NCI-H2171 (cell line): ENCODE measurements around the gene FADS1.

Experiments used
- DNase-seq: peaks from one replicate; lab custom pipeline; 2025; lab: John Stamatoyannopoulos, UW

Gene FADS1

DNA sequence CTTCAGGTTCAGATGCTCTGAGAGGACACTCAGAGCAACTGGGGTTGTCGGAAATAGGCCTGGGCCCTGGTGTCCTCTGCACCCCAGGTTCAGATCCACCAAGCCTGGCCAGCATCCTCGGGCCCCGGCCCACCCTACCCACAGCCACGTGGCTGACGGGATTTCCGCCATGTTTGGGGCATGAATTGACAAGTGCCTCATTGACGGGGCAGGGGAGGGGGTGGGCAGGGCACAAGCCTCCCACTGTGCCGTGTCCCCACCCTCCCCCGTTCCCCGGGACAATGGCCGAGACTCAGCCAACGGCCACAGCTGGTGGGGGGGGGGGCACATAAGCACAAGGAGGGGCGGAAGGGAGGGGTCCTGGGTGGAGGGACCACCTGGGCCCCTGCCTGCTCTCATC lies 55.9 kb downstream of the FADS1 start:
- DNase-seq: no peak

- no peak for DNase-seq
These were observed 59.5 kb downstream of the FADS1 start for GRCh38 chr11:61757213-61757862.

- no peak for DNase-seq
These were observed 60.2 kb downstream of the FADS1 start for GRCh38 chr11:61756452-61757212.

DNA sequence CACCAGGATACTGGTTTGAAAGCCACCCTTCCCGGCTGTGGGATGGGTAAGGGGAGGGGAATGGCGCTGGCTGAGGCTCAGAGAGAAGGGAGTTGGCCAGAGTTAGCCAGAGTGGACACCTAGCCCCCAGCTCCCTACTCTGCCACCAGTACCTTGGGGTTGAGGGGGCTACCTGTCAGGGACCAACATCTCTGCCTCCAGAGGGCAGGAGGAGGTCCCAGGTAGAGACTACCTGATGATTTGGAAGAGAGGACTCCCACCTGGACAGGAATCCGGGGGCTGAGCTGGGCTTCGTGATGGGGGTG lies 60.7 kb downstream of the FADS1 start:
- DNase-seq: no peak

DNA sequence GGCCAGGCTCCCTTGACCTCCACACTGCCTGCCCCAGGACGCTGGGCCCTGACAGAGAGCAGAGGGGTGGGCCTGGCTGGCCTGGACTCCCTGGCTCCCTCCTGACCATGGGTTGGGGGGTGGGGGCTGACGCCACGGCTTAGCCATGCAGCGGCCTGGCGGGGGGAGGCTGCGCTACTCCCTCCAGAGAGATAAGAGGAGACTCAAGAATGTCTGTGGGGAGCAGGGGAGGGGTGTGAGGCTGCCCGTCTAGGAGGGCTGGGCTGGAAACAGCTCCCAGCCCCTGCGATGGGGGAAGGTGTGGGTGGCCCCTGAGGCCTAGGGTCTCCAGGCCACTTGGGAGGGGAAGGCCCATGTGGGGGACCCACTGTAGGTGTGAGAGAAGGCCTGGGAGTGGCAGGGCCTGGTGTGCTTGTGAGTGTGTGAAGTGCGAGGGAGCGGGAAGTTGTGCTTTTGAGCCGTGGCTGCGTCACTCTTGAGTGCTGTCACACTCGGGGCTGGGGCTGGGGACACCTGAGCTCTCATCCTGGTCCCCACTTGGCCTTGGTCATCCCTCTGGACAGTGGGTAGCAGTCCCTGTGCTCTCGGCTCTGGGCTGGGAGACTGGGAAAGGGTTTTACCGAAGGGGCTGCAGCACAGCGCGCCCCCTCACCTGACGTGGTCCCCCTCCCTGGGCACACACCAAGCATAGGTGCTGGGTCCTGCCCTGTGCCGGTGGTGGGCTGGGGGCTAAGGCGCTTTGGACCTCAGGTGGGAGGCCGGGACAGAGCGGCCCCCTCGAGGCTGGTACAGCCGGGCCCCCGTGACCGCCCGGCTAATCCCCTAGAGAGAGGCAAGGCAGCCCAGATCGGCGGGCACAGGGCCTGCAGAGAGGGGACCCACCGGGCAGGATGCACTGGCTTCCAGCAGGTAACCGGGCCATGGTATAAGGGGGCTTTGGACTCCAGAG lies 62.0 kb downstream of the FADS1 start:
- no peak for DNase-seq

DNA sequence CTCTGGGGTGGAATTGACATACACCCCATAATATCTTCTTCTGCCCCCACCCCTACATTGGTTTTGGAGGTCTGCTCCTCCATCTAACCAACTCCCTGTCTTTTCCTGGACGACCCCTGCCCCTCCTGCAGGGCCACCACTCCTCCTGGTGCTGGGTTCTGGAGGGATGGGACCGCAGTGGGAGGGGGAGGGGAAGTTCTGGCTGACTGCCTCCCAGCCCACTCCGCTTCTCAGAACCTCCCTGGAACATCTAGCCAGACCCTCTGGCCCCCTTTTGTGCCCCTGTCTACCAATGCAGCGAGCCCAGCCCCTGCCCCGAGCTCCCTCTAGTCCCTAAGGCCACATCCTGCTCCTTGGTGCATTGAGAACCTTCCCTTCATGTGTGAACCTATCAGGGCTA lies 63.1 kb downstream of the FADS1 start:
- DNase-seq: no peak

DNA sequence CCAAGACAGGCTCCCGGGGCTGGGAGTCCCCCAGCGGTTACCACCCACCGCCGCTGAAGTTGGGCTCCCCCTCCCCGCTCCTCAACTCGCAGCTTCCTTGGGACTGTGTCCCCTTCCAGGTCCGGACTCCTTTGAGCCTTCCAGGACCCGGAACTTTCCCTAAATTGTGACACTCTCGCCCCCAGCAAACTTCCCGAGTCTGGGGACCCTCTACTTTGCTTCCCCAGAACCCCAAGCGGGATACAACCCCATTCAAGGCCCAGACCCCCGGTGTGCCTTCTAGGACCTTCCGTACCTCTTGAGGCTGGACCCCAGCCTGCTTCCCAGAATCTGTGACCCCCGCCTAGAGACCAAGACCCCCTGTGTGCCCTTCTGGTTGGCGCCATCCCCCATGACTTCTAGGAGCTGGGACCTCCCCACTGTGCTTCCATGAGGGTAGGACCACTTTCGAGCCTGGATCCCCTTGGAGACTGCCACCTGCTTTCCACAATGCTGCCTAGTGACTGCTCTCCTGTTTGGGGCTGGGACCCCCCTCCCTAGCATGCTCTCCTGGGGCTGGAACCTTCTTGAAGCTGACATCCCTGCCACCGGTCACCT lies 63.8 kb downstream of the FADS1 start:
- DNase-seq: no peak

DNA sequence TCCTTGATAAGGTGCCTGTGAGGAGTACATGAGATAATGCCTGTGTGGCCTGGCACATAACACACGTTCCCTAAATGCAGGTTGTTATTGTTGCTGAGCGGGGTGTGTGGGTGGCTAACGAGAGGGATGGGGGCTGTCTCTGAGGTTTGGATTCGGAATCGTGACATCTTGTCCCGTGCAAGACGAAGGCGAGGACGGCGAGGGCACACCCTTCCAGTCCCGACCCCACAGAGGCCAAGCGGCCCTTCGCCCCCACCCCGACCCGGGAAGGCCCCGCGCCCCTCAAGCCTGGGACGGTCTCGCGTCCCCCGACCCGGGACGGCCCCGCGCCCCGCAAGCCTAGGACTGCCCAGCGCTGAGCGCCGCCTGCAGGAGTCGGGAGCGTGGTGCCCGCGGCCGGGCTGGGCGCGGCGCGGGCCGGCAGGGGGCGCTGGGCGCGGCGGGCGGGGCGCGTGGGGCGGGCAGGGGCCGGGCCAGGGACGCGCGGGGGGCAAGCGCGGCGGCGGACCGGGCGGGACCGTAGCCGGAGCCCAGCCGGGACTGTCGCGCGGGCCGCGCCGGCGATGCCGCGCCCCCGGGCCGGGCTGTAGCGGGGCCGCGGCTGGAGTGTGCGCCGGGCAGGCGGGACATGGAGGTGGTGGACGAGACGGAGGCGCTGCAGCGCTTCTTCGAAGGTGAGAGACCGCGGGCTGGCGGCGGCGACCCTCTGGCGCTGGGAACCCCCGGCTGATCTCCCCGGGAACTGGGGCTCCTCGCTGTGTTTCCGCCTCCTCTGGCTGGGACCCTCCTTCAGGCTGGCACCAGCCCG lies 64.5 kb downstream of the FADS1 start, which contains the start of gene MYRF:
Gene MYRF, plus strand, starts transcription at position 520 of the 808 bp plus-strand sequence. Its CDS starts 109 bp downstream, at position 629.
- peak; percentile 40 for DNase-seq

GRCh38 chr11:61751384-61751783 lies 65.4 kb downstream of the FADS1 start:
- no peak for DNase-seq

GRCh38 chr11:61750631-61751273 lies 66.1 kb downstream of the FADS1 start:
- DNase-seq: no peak
